Right cardiac atrium (tissue), 5 donors: ENCODE data around the gene ADCY3. TPM values are rescaled to one million over a fixed set of nuclear protein-coding genes. Genes with fewer than 3 reads are reported as not detected.

Experiments used
- ATAC-seq, 2 donors: fragments of 200-7000 bp; cut with Tn5 transposase; one replicate each; pipeline versions ENCODE4 v1.8.0 to v1.9.1; 2020; ENCODE audit warnings: moderate library complexity in 2 of 2, mild to moderate bottlenecking in 1 of 2
- DNase-seq, 3 donors: peaks; one replicate each; pipeline ENCODE4 v3.0.0-alpha.2; 2020
- H3K27ac ChIP-seq: one replicate; pipeline ENCODE4 v1.5.1; 2013; ENCODE audit warnings: mild to moderate bottlenecking, low read length, control low read depth, moderate library complexity
- H3K27me3 ChIP-seq: one replicate; pipeline ENCODE4 v1.6.1; 2013; ENCODE audit not compliant: control insufficient read depth, insufficient read depth
- H3K4me1 ChIP-seq: one replicate; pipeline ENCODE4 v1.6.1; 2013; ENCODE audit warnings: low read length; ENCODE audit not compliant: control insufficient read depth, insufficient read depth
- H3K4me3 ChIP-seq: one replicate; pipeline ENCODE4 v1.5.1; 2013; ENCODE audit warnings: low read length, control low read depth
- H3K9me3 ChIP-seq: one replicate; pipeline ENCODE4 v1.6.1; 2013; ENCODE audit warnings: low read length; ENCODE audit not compliant: control insufficient read depth
- WGBS: extraction: QIAGEN DNeasy Blood & Tissue Kit; methylation state at CpG from one replicate; pipeline ENCODE4 v1.1.7; 2013; 5-methylcytosine and 5-hydroxymethylcytosine counted together
- intact Hi-C, 4 donors: fragments of 100-400 bp; cut with DNase I; formaldehyde crosslinking; loops; one replicate each; pipeline versions ENCODE4 v1.11.0 to v1.14.0; 2022 to 2023
- polyA plus RNA-seq: library from polyadenylated mRNA; stranded (reverse); fragments of 200-250 nt; gene quantifications from one replicate; pipeline ENCODE4 v1.2.3, GENCODE V29; 2013
- total RNA-seq, 4 donors: library from RNA; stranded (reverse); fragmentation: NEBNext Ultra II Directional; extraction: Animal tissue kit (Norgen Biotek cat#: 25700); gene quantifications; one replicate each; pipeline ENCODE4 v1.2.1, GENCODE V29; 2021
- donor health status: healthy with polysubstance abuse.
- donor health status: DM: no; HTN: yes; CAD: no.
- donor health status: DM: no; HTN: no; CAD: no.
- donor health status: DM: no; HTN: yes; CAD: no; lungs with severe emphysema.
- donor health status: DM: yes; HTN: yes; CAD: no.

Gene ADCY3
- total and polyA plus RNA-seq, 5 donors: 11.7 to 30.4 (median 17.2) TPM

- ATAC-seq: no peak
- no peak for DNase-seq
- Histone ChIP-seq H3K27ac (no peak overlapping the region), H3K4me1 (no peaks in the 10 kb centered on the region), H3K27me3 (no peaks in the 10 kb centered on the region), H3K9me3 (no peaks in the 10 kb centered on the region), H3K4me3 (no peak overlapping the region)
- 80% methylated on average over 3 of the region's 3 CpGs for WGBS
- intact Hi-C loops: no loop called here
These were observed 136.4 kb downstream of the ADCY3 start for GRCh38 chr2:24783641-24784040.

- Histone ChIP-seq H3K9me3 (no peaks in the 10 kb centered on the region), H3K4me3 (no peak overlapping the region), H3K4me1 (no peaks in the 10 kb centered on the region), H3K27ac (no peak overlapping the region), H3K27me3 (no peaks in the 10 kb centered on the region)
- intact Hi-C loops: no loop called here
- DNase-seq: no peak
- no peak for ATAC-seq
- 71% methylated on average over 2 of the region's 2 CpGs for WGBS
These were observed 140.9 kb downstream of the ADCY3 start for GRCh38 chr2:24779116-24779515.

GRCh38 chr2:24774373-24774772 lies 145.7 kb downstream of the ADCY3 start:
- Histone ChIP-seq H3K9me3 (no peaks in the 10 kb centered on the region), H3K27me3 (no peaks in the 10 kb centered on the region), H3K4me3 (no peak overlapping the region), H3K4me1 (no peaks in the 10 kb centered on the region), H3K27ac (no peak overlapping the region)
- no peak for ATAC-seq
- intact Hi-C loops: no loop called here
- 76% methylated on average over 3 of the region's 3 CpGs for WGBS
- no peak for DNase-seq

GRCh38 chr2:24771764-24772586 lies 148.1 kb downstream of the ADCY3 start:
- no peak overlapping the region for H3K27ac ChIP-seq
- no peaks in the 10 kb centered on the region for H3K4me1 ChIP-seq
- H3K9me3 ChIP-seq: no peaks in the 10 kb centered on the region
- H3K27me3 ChIP-seq: no peaks in the 10 kb centered on the region
- H3K4me3 ChIP-seq: no peak overlapping the region
- intact Hi-C loops: no loop called here
- DNase-seq: no peak
- ATAC-seq: no peak
- 87% methylated on average over 5 of the region's 5 CpGs for WGBS

GRCh38 chr2:24771061-24771460 lies 149.0 kb downstream of the ADCY3 start:
- intact Hi-C loops: no loop called here
- Histone ChIP-seq H3K9me3 (no peaks in the 10 kb centered on the region), H3K4me1 (no peaks in the 10 kb centered on the region), H3K27me3 (no peaks in the 10 kb centered on the region), H3K27ac (no peak overlapping the region), H3K4me3 (no peak overlapping the region)
- 81% methylated on average over 5 of the region's 5 CpGs for WGBS
- DNase-seq: no peak
- no peak for ATAC-seq

Other genes starting within 250 kb of the ADCY3 start
- 10 to 100 TPM; 25.0 to 32.4 (median 25.8) TPM for gene PTRHD1, start 126.8 kb downstream of the ADCY3 start, total RNA-seq
- gene PTRHD1, start 126.8 kb downstream of the ADCY3 start, polyA plus RNA-seq: 29.3 TPM
- 1 to 10 TPM; 2.0 to 4.5 (median 3.6) TPM for gene CENPO, start 126.8 kb downstream of the ADCY3 start, total RNA-seq
- gene CENPO, start 126.8 kb downstream of the ADCY3 start, polyA plus RNA-seq: 1.6 TPM
- 10 to 100 TPM in 2 of 4 donors, 1 to 10 TPM in 2; 8.7 to 10.4 (median 9.5) TPM for gene DNAJC27, start 51.7 kb upstream of the ADCY3 start, total RNA-seq
- 4.1 TPM for gene DNAJC27, start 51.7 kb upstream of the ADCY3 start, polyA plus RNA-seq
- gene EFR3B, start 121.8 kb upstream of the ADCY3 start, total RNA-seq: 1 to 10 TPM; 4.8 to 9.7 (median 6.4) TPM
- 2.9 TPM for gene EFR3B, start 121.8 kb upstream of the ADCY3 start, polyA plus RNA-seq
- 1 to 10 TPM; 5.0 to 7.3 (median 6.1) TPM for gene POMC, start 248.3 kb upstream of the ADCY3 start, total RNA-seq
- 13.2 TPM for gene POMC, start 248.3 kb upstream of the ADCY3 start, polyA plus RNA-seq